Measurements from ENCODE around the gene CNTN5.

- TF ChIP-seq CTCF (IDR thresholded peaks at IDR 0.05): no peak
- no peak for TF ChIP-seq POLR2A (IDR thresholded peaks at IDR 0.05)
Observed at GRCh38 chr11:99234534-99234933, 213.8 kb downstream of the CNTN5 start.

Data from uterus (tissue), 2 donors.